ENCODE measurements around the gene REN. TPM values are rescaled to one million over a fixed set of nuclear protein-coding genes. Genes with fewer than 3 reads are reported as not detected.

REN gene
- total and polyA plus RNA-seq, 2 of the 13 experiments (the other 11 are each of a cell fraction or from before 2014, with no cell fraction given): not detected

DNA sequence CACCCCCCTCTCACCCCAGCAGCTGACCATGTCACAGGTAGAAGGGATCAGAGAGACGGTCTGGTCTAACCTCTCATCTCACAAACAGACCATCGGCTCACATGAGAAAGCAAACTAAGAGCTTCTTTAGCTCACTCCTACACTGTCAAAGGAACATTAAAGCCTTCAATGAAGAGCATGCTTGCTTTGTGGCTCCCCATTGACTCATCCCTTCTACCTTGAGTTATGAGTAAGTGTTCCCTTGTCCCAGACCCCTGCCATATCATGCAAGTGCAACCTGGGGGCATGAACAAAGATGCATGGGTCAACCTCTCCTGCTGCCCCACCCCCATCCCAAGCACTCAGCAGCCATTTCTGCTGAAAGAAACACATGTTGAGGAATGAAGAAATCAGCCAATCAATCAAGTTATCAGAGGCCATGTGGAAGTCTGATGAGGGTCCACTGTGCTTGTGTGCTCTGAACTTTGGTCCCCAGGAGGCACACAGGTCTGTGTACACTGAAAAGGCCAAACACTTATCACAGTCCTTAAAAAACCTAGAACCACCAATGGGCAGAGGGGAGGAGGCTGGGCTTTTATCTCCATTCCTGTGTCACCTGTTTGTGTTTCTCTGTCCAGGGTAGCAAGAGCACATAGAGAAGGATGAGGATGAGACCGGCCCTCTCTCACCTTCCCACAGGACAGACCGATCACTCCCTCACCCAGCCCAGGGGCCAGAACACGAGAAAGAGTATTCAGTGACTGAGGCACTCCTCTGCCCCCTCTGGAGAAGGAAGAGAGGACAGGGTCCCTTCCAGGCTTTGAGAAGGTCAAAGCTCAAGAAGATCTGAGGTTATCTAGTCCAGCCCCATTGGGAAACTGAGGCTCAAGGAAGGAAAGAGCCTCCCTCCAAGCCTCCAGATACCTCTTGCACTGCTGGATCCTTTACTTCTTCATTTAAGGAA, 23.8 kb downstream of the REN start (continued):
- TF ChIP-seq, protein P1, sequence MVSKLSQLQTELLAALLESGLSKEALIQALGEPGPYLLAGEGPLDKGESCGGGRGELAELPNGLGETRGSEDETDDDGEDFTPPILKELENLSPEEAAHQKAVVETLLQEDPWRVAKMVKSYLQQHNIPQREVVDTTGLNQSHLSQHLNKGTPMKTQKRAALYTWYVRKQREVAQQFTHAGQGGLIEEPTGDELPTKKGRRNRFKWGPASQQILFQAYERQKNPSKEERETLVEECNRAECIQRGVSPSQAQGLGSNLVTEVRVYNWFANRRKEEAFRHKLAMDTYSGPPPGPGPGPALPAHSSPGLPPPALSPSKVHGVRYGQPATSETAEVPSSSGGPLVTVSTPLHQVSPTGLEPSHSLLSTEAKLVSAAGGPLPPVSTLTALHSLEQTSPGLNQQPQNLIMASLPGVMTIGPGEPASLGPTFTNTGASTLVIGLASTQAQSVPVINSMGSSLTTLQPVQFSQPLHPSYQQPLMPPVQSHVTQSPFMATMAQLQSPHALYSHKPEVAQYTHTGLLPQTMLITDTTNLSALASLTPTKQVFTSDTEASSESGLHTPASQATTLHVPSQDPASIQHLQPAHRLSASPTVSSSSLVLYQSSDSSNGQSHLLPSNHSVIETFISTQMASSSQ (IDR thresholded peaks at IDR 0.05; ENCODE audit: low read depth): no peak
- TF ChIP-seq, protein P1 (CRISPR knock-in tag; IDR thresholded peaks at IDR 0.05; ENCODE audit: borderline replicate concordance): no peak
- TF ChIP-seq TARDBP (CRISPR knock-in tag; IDR thresholded peaks at IDR 0.05) (0 out of 2 replicates have a peak, but pooled peaks have one; percentile 37), ZNF605 (CRISPR knock-in tag; IDR thresholded peaks at IDR 0.05) (no peak)

DNA sequence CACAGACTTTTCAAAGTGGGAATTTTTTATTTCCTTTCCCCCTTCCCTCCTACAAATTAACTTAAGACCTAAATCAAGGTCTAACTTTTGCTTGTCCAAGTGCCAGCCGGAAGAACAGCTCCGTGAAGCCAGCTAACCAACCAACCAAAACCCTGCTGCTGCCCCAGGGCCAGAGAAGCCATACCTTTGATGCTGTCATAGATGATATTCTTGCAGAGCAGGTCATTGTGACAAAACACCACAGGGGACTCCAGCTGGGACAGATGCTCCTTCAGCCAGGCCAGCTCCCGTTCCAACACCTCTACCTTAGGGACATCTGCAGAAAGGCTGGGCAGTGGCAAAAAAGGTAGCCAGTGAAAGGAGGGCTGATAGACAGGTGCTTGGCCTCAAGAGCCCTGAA, 25.0 kb downstream of the REN start:
- Histone ChIP-seq H3K27me3 (ENCODE audit: control insufficient read depth in 1 of 2, insufficient read depth in 2 of 2, low read length in 2 of 2) (no peaks in the 10 kb centered on the region), H4K20me1 (ENCODE audit: insufficient read depth, low read length) (no peaks in the 10 kb centered on the region), H3K27ac (ENCODE audit: extremely low read length, insufficient read depth, low read length) (no peak overlapping the region)

More for the DNA sequence above, 25.0 kb downstream of the REN start:
- no peaks in the 10 kb centered on the region for H3K79me2 ChIP-seq (ENCODE audit: insufficient read depth, low read length)
- DNase-seq (ENCODE audit: low spot score): no peak
- no peak for ATAC-seq
- intact Hi-C loops (cut with micrococcal nuclease; ENCODE audit: unreplicated experiment) (loop anchor here (10.0 kb wide), 1 partner anchor 364 kb away; no protein-coding TSS in a partner anchor), in situ Hi-C loops (cut with HindIII; ENCODE audit: extremely low pct_ligation_motif_present, low pct_unique_long_range_greater_than_20kb) (no loop called here)
- H3K4me1 ChIP-seq (ENCODE audit: insufficient read depth, low read length): peaks cover 47% of the 10 kb centered on the region
- no peak overlapping the region for H3K4me2 ChIP-seq (ENCODE audit: low read depth, low read length)
- no peak overlapping the region for H3K9ac ChIP-seq (ENCODE audit: insufficient read depth, low read depth, low read length)
- ChIA-PET POLR2A (interaction anchor here (1.2 kb wide), 1 partner anchor 73 kb away, joined by 3 read pairs; the partner anchor contains the start of gene GOLT1A), CTCF (ENCODE audit: low intra/inter-chr PET ratio, low total read pairs) (no interaction called here)
- no peak for FAIRE-seq
- H3K36me3 ChIP-seq (replicated peaks in 1 of 2; ENCODE audit: control insufficient read depth in 1 of 2, insufficient read depth in 2 of 2, low read length in 2 of 2): peaks cover 4 to 6% of the 10 kb centered on the region in 2 experiments; a peak in 2 of 5 replicates
- no peak overlapping the region for H2AFZ ChIP-seq (ENCODE audit: low read length)
- no peaks in the 10 kb centered on the region for H3K9me3 ChIP-seq (ENCODE audit: low read length)
- no peak overlapping the region for H3K4me3 ChIP-seq (replicated peaks in 1 of 3; ENCODE audit: insufficient read depth in 1 of 3, low read depth in 2 of 3, low read length in 3 of 3)
- no peak for TF ChIP-seq SP140L (CRISPR knock-in tag; IDR thresholded peaks at IDR 0.05; ENCODE audit: borderline replicate concordance)
- TF ChIP-seq ZNF207 (IDR thresholded peaks at IDR 0.05; ENCODE audit: borderline replicate concordance): no peak
- 100% methylated on average over 2 of the region's 3 CpGs for WGBS (ENCODE audit: low lambda C conversion rate)
- no TSS peak for BruUV-seq (replicated peaks)

All from HepG2 (cell line).